Stimulated activated CD4-positive, alpha-beta T cell treated with anti-CD3 and anti-CD28 coated beads, Interleukin-1b, Interleukin-23, amount 100 ng/mL, for 24 hours (primary cell): ENCODE results near the gene OCSTAMP.

ENCODE experiments used
- DNase-seq, 4 experiments: peaks; one replicate each; pipeline ENCODE4 v3.0.0-alpha.2; 2020; ENCODE audit warnings: low read depth in 4 of 4, low spot score in 1 of 4

The OCSTAMP gene, protein sequence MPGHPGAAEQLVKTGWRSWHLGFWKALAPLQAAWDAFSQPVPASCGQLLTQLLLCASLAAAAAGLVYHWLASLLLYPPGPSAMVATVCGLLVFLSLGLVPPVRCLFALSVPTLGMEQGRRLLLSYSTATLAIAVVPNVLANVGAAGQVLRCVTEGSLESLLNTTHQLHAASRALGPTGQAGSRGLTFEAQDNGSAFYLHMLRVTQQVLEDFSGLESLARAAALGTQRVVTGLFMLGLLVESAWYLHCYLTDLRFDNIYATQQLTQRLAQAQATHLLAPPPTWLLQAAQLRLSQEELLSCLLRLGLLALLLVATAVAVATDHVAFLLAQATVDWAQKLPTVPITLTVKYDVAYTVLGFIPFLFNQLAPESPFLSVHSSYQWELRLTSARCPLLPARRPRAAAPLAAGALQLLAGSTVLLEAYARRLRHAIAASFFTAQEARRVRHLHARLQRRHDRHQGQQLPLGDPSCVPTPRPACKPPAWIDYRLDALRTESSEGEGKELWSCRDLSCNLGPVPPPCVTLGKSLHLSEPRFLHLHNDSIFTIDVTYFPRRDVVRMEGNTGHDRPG

DNA sequence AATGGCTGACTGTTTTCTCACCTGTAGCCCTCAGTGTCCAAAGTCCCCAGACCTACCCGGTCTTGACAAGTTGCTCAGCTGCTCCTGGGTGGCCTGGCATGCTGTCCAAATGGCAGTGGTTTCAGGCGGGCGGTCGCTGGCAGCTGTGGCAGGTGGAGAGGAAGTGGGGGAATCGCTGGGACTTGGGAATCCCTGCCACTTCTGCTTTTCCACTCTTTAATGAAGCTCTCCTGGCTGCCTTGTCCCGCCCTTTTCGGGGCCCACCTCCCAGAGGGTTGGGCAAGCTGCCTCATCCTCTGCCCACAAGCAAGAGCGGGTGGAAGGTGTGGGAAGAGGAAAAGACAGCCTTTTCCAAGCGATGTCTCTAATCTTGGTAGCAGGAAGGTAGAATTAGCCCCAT is at the start of gene OCSTAMP:
OCSTAMP (minus strand) TSS at position 194 of the 400 bp plus-strand sequence; CDS start at position 100, 94 bp downstream.
- no peak for DNase-seq

DNA sequence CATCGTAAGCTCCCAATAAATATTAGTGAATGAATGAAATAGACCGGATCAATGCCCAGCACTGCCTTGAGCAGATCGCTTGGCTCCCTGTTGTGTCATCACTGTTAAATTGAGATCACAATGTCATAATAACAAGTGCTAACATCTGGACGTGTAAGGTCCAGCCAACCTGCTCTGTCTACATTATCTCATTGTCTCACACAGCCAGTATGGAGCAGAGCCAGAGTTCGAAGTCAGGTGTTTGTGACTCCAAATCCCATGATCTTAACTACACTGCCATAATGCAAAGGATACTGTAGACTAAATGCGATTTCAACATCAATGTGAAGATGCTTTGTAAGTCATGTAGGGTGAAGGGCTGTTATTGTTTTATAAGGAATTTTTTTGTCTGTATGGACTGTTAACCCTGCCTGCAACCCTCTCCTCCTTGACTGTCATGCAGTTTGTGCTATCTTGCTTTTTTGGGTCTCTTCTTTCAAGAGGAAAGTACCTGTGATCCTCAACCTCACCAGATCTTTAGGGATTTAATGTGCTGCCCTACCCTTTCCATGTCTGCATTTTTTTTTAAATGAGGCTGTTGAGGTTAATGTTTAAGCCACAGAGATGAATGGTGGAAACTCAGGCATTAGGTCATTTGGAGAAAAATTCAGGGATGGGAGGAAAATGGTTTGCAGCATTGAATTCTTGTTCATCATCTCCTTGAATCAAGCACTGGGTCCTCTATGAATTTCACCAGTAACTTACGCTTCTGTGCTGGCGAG is 49.0 kb upstream of the OCSTAMP start:
- DNase-seq = no peak

GRCh38 chr20:46595933-46596332 is 45.5 kb upstream of the OCSTAMP start:
- no peak for DNase-seq

GRCh38 chr20:46594725-46595124 is 44.3 kb upstream of the OCSTAMP start:
- no peak for DNase-seq

DNA sequence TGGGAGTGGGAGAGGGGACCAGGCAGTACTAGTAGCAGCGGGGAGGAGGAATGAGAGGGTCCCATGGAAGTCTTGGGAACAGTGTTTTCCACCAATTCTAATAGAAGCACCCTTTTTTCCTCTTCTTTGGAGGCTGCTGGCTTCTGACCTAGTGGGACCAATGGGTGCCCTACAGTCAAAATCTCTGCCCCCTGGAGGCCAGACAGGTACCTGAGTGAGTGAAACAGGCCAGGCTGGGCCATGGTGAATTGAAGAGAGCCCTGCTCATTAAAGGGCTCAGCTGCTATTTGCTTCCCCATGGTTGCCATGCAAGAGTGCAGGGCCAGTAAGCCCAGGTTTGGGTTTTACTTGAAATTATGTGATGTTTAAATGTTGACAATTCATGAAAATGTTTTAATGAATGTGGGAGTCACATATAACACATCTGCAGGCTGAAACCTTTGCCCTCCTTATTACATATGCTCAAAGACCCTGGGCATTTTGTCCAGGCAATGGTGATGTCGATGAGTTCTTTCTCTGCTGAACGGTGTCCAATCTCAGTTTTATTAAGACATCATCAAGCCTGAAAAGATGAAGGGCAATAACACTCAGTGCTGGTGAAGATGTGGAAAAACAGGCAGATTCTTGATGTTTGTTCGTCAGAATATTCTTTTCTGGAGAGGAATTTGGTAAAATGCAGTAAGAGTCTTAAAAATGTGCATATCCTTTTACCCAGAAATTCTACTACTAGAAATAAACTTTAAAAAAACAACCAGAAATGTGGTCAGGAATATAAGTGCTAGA is 42.3 kb upstream of the OCSTAMP start:
- no peak for DNase-seq

- DNase-seq = no peak
Observed at GRCh38 chr20:46590443-46590842, 40.0 kb upstream of the OCSTAMP start.

DNA sequence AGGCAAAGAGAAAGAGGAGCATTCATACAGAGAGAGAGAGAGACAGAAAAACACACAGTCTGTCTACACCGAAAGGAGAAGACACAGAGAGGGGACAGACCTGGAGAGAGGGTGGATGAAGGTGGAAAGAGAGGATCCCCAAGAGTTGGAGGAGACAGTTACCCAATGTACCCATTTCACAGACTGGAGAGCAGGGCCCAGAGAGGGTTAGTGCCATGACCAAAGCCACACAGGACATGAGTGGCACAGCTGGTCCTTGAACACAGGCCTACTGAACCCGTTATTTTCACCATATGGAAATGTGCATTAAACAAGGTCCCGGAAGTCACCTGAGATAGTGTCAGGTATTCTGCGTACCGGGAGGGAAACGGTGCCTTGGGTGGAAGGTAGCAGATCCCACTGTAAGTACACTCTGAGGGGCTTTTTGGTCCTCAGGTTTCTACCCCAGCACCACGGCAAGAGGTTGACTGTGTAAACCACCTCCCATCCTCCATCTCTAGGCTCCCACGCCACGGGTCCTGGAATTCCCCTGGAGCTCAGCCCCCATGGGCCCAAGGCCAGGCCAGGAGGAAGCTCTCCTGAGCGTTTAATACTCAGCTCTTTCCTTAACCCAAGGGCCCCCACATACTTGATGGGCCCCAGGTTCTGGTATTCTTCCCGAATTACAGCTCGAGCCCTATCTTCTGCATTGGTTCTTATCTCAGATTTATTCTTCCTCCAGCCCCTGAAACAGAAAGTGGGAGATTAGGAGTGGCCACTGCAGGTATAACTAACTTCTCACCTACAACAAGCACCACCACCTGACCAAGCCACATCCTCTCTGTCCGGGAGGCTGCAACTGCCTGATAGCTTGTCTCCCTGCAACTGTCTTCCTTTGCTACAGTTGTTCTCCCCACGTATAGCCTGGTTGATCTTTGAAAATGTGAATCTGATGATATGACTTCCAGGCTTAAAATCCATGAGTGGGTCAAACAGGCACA is 38.4 kb upstream of the OCSTAMP start:
- no peak for DNase-seq

GRCh38 chr20:46587986-46588385 is 37.5 kb upstream of the OCSTAMP start:
- DNase-seq = no peak

GRCh38 chr20:46586724-46587123 is 36.3 kb upstream of the OCSTAMP start:
- DNase-seq = no peak

GRCh38 chr20:46584508-46584907 is 34.1 kb upstream of the OCSTAMP start:
- no peak for DNase-seq

DNA sequence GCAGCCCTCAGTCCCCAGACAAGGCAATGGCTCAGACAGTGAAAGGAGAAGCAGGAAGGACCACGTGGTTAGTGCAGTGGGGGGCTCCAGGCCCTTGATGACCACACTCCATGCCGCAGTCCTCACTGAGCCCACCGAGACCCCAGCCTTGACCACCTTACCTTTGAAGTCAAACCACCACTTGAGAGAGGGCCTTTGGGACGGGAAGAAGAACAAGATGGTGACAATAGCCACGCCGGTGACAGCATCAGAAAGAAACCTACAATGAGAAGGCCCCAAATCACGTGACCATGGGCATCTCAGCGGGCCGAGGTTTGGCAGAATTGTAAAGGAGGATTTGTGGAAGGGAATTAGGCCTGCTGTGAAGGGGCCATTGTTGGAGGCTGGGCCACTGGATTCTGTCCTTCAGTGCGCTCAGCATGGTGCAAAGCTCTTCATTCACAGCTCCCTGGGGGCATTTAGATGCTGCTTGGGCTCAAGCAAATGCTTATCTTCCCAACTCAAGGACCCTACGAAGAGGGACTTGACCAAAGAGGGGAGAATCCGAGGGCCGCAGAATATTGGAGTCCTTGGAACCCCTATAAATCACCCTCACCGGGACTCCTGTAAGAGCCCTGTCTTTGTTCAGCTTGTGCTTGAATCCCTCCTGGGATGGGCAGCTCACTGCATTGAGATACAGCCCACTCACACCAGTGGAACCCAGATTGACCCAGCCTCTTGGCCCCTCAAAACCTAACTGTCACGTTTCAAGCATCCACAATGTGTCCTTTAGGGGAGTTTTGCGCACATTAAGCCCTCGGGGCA is 33.2 kb upstream of the OCSTAMP start:
- DNase-seq = no peak

GRCh38 chr20:46582648-46583047 is 32.2 kb upstream of the OCSTAMP start:
- no peak for DNase-seq

GRCh38 chr20:46581391-46581790 is 30.9 kb upstream of the OCSTAMP start:
- DNase-seq = no peak

DNA sequence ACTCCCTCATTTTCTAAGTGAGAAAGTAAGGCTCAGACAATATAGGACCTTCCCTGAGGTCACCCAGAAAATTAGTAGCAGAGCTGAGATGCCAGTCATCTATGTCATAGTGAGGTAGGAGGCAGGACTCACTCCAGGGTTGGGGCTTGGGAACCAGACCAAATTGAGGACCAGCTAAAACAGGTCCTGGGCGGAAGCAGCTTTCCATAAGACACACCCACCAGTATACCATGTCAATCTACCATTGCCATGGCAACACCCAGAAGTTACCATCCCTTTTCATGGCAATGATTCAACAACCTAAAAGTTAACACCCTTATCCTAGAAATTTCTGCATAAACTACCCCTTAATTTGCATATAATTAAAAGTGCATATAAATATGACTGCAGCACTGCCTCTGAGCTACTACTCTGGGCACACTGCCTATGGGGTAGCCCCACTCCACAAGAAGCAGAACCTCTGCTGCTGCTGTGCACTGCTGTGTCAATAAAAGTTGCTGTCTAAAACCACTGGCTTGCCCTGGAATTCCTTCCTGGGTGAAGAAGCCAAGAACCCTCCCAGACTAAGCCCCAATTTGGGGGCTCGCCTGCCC is 30.3 kb upstream of the OCSTAMP start:
- no peak for DNase-seq

DNA sequence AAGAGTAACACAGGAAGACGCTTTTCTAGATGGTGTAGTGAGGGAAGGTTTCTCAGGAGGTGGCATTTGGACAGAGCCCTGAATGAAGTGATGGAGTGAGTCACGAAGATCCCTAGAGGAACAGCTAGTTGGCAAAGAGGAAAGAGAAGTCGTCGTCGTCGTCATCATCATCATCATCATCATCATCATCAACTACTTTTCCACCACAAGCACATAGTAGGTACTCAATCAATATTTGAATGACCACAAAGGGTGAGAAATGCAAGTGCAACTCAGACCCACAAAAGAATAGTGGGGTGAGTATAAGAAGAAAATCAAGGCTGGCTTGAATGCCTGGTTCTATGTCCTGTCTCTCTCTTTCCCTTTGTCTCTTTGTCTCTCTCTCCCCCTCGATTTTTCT is 28.3 kb upstream of the OCSTAMP start:
- DNase-seq = no peak

GRCh38 chr20:46576774-46577395 is 26.4 kb upstream of the OCSTAMP start:
- no peak for DNase-seq

DNA sequence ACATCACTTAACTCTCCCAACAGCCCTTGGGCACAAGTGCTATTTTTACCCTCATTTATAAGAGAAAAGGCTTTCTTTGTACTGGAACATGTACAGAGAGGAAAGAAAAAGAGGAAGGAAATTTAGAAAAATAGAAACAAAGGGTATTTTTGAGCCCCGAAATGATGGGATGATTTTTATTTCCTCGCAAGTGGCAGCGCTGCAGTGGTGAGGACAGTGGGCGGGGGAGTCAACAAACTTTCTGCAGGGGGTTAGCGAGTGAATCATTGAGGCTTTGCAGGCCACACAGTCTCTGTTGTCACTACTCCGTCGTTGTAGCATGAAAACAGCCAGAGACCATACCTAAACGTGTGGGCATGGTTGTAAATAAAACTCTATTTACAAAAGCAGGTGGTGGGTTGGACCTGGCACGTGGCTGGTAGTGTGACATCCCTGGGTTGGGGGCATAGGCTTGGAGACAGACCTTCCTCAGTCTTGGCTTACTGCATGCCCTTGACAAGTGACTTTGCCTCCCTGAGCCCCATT is 25.5 kb upstream of the OCSTAMP start:
- no peak for DNase-seq

GRCh38 chr20:46575394-46575793 is 24.9 kb upstream of the OCSTAMP start:
- DNase-seq = no peak
